Measurements from ENCODE around the gene EP400.

The EP400 gene

GRCh38 chr12:131990066-131990979 lies 40.6 kb downstream of the EP400 start:
- DNase-seq: no peak

GRCh38 chr12:131990980-131991305 lies 41.2 kb downstream of the EP400 start:
- DNase-seq: no peak

GRCh38 chr12:131991816-131992430 lies 42.2 kb downstream of the EP400 start:
- no peak for DNase-seq

GRCh38 chr12:131994589-131994988 lies 44.8 kb downstream of the EP400 start:
- DNase-seq: no peak

GRCh38 chr12:132000286-132000872 lies 50.6 kb downstream of the EP400 start:
- DNase-seq: no peak

GRCh38 chr12:132003846-132004245 lies 54.1 kb downstream of the EP400 start:
- DNase-seq: no peak

- DNase-seq: no peak
Measured at GRCh38 chr12:132004946-132005345, 55.2 kb downstream of the EP400 start.

- no peak for DNase-seq
Measured at GRCh38 chr12:132006056-132006680, 56.4 kb downstream of the EP400 start.

- DNase-seq: no peak
Measured at GRCh38 chr12:132007041-132007440, 57.3 kb downstream of the EP400 start.

GRCh38 chr12:132009336-132009859 lies 59.7 kb downstream of the EP400 start:
- DNase-seq: no peak

GRCh38 chr12:132012919-132013568 lies 63.3 kb downstream of the EP400 start:
- no peak for DNase-seq

- no peak for DNase-seq
Measured at GRCh38 chr12:132014092-132014914, 64.6 kb downstream of the EP400 start.

- no peak for DNase-seq
Measured at GRCh38 chr12:132014915-132015280, 65.2 kb downstream of the EP400 start.

GRCh38 chr12:132015686-132016430 lies 66.1 kb downstream of the EP400 start:
- no peak for DNase-seq

- no peak for DNase-seq
Measured at GRCh38 chr12:132018193-132018916, 68.6 kb downstream of the EP400 start.

- DNase-seq: no peak
Measured at GRCh38 chr12:132019891-132020290, 70.1 kb downstream of the EP400 start.

- DNase-seq: no peak
Measured at GRCh38 chr12:132020292-132020691, 70.5 kb downstream of the EP400 start.

GRCh38 chr12:132021031-132021871 lies 71.5 kb downstream of the EP400 start:
- DNase-seq: no peak

GRCh38 chr12:132021965-132022364 lies 72.2 kb downstream of the EP400 start:
- no peak for DNase-seq

- no peak for DNase-seq
Measured at GRCh38 chr12:132023658-132024057, 73.9 kb downstream of the EP400 start.

Measured in activated naive CD4-positive, alpha-beta T cell treated with Interleukin-2 at 50 U/mL for 16 hours (primary cell).